Measurements from ENCODE around the gene CHRNB2.

The CHRNB2 gene

GRCh38 chr1:154615411-154615810 is 47.8 kb downstream of the CHRNB2 start:
- Histone ChIP-seq H3K4me1 (peaks cover 10% of the 10 kb centered on the region), H3K36me3 (replicated peaks) (no peaks in the 10 kb centered on the region), H3K27me3 (ENCODE audit: low read depth) (no peaks in the 10 kb centered on the region), H3K4me3 (no peak overlapping the region), H3K9me3 (no peaks in the 10 kb centered on the region)
- in situ Hi-C loops (cut with MboI; ENCODE audit: low sequenced_read_pairs): no loop called here
- DNase-seq (ENCODE audit: low spot score in 2 of 2): no peak

DNA sequence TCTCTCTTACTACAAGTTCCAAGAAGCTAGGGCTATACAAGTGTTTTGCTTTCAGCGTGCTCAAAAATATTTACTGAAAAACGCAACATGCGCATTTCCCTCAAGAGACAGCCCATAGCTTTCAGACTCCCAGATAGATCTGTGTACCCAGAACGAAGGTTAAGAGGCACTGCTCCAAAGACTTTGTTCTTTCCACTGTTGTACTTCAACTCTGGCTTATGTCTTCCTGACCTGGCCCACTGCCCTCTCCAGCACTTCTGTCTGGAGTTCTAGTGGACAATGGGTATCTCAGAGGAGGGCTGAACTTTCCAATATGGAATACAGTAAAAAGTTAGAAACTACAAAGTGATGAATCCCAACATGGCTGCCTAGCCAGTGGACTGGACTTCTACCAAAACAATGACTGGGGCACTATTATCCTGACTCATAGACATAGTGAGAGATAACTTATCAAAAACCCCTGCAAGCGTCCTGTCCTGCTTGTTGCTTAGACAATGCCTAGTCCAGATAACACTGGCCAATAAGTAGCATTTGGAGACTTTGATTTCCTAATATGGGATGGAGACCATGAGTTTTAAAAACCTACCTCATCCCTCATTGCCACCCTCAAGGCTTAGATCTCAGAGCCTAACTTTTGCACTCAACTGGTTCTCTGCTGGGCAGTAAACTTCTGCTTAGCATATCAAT is 49.2 kb downstream of the CHRNB2 start:
- H3K27me3 ChIP-seq (ENCODE audit: low read depth): no peaks in the 10 kb centered on the region
- no peak for DNase-seq (ENCODE audit: low spot score in 2 of 2)
- H3K4me1 ChIP-seq: peaks cover 3% of the 10 kb centered on the region
- in situ Hi-C loops (cut with MboI; ENCODE audit: low sequenced_read_pairs): no loop called here
- no peaks in the 10 kb centered on the region for H3K9me3 ChIP-seq
- no peaks in the 10 kb centered on the region for H3K36me3 ChIP-seq (replicated peaks)
- H3K4me3 ChIP-seq: no peak overlapping the region

GRCh38 chr1:154619181-154619948 is 51.8 kb downstream of the CHRNB2 start:
- no peaks in the 10 kb centered on the region; the same call in 1 of the 2 replicates for H3K4me1 ChIP-seq
- H3K9me3 ChIP-seq: no peaks in the 10 kb centered on the region
- no peak overlapping the region for H3K4me3 ChIP-seq
- no peaks in the 10 kb centered on the region for H3K36me3 ChIP-seq (replicated peaks)
- DNase-seq (ENCODE audit: low spot score in 2 of 2): no peak
- in situ Hi-C loops (cut with MboI; ENCODE audit: low sequenced_read_pairs): no loop called here
- H3K27me3 ChIP-seq (ENCODE audit: low read depth): no peaks in the 10 kb centered on the region

DNA sequence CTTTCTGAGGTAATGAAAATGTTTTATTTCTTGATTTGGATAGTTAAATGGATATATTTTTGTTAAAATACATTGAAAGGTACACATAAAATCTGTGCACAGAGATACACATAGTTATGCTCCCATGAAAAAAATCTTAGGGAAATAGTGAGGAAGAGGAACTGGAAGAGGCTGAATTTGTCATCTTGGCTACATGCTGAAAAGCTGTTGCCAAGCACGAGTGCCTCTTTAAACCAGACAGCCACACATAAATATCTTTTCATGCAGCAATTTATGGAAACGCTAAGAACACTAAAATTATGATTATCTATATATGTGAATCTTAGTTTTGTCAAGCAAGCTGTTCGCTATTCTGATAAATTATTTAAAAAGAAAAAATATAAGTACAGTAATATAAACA is 53.2 kb downstream of the CHRNB2 start:
- Histone ChIP-seq H3K4me1 (no peaks in the 10 kb centered on the region; the same call in 1 of the 2 replicates), H3K9me3 (no peaks in the 10 kb centered on the region), H3K4me3 (no peak overlapping the region), H3K36me3 (replicated peaks) (no peaks in the 10 kb centered on the region), H3K27me3 (ENCODE audit: low read depth) (no peaks in the 10 kb centered on the region)
- in situ Hi-C loops (cut with MboI; ENCODE audit: low sequenced_read_pairs): no loop called here
- no peak for DNase-seq (ENCODE audit: low spot score in 2 of 2)

DNA sequence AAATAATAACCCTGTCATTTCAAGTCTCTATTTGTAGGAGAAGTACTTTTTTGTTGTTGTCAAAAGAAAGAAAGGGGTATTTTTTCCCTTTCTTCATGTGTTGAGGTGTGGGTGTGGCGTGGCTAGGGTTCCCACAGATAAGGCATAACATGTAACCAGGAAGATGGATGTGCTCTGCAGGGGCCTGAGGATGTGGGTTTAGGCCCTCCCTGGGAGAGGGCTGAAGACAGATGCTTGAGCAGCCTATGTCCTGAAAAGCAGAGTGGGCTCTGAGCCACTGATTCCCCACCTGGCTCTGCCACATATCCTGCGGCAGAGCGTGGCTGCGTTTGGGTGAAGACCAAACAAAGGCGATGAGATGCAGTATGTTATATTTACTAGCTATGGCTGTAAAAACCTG is 54.3 kb downstream of the CHRNB2 start:
- peaks cover 5% of the 10 kb centered on the region for H3K4me1 ChIP-seq
- no peaks in the 10 kb centered on the region for H3K36me3 ChIP-seq (replicated peaks)
- H3K9me3 ChIP-seq: no peaks in the 10 kb centered on the region
- in situ Hi-C loops (cut with MboI; ENCODE audit: low sequenced_read_pairs): no loop called here
- DNase-seq (ENCODE audit: low spot score in 2 of 2): no peak
- H3K27me3 ChIP-seq (ENCODE audit: low read depth): no peaks in the 10 kb centered on the region
- no peak overlapping the region for H3K4me3 ChIP-seq

- Histone ChIP-seq H3K36me3 (replicated peaks) (0 out of 2 replicates have a peak, but pooled peaks cover 3% of the 10 kb centered on the region), H3K9me3 (no peaks in the 10 kb centered on the region), H3K27me3 (ENCODE audit: low read depth) (no peaks in the 10 kb centered on the region), H3K4me3 (no peak overlapping the region), H3K4me1 (peaks cover 5% of the 10 kb centered on the region)
- in situ Hi-C loops (cut with MboI; ENCODE audit: low sequenced_read_pairs): no loop called here
- no peak for DNase-seq (ENCODE audit: low spot score in 2 of 2)
Observed at GRCh38 chr1:154622503-154623039, 55.0 kb downstream of the CHRNB2 start.

GRCh38 chr1:154623358-154623757 is 55.8 kb downstream of the CHRNB2 start:
- Histone ChIP-seq H3K27me3 (ENCODE audit: low read depth) (no peaks in the 10 kb centered on the region), H3K9me3 (no peaks in the 10 kb centered on the region), H3K36me3 (replicated peaks) (0 out of 2 replicates have a peak, but pooled peaks cover 3% of the 10 kb centered on the region), H3K4me1 (peaks cover 5% of the 10 kb centered on the region), H3K4me3 (no peak overlapping the region)
- in situ Hi-C loops (cut with MboI; ENCODE audit: low sequenced_read_pairs): no loop called here
- DNase-seq (ENCODE audit: low spot score in 2 of 2): no peak

DNA sequence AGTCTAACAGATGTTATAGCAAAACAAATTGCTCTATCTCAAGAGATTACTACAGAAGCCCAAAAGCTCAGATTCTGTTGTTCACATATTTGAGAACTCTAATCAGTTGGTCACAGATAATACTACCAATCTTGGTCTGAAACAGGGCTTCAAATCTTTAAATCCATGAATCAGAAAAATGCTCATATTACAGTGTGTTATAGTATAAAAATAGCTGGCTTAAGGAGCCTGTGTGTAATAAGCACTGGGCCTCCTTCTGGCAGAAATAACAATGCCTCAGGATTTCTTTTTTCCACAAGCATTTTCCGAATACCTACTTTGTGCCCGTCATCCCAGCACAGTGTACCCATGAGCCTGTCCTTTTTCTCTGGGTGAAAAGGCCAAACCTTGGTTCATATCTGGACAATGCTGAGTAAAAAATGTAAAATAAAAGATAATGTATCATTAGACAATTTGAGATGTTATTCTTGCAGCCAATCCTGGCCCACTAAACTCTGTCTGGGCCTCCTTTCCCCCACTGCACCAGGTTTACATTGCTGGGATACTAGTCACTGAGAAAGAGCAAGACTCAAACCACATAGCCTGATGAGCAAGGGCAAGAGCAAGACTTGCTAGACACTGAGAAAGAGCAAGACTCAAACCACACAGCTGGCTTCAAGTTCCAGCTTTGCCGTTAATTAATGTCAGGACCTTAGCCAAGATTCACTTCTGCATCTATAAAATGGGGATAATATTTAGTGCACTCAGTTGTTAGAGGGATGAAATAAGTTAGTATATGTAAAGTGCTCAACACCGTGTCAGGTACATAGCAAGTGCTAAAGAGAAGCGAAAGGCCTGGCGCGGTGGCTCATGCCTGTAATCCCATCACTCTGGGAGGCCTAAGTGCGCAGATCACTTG is 57.4 kb downstream of the CHRNB2 start:
- Histone ChIP-seq H3K36me3 (replicated peaks) (0 out of 2 replicates have a peak, but pooled peaks cover 3% of the 10 kb centered on the region), H3K9me3 (peaks cover 2% of the 10 kb centered on the region; the same call in 1 of the 2 replicates), H3K27me3 (ENCODE audit: low read depth) (no peaks in the 10 kb centered on the region), H3K4me3 (no peak overlapping the region), H3K4me1 (peaks cover 5% of the 10 kb centered on the region)
- no peak for DNase-seq (ENCODE audit: low spot score in 2 of 2)
- in situ Hi-C loops (cut with MboI; ENCODE audit: low sequenced_read_pairs): no loop called here

GRCh38 chr1:154626456-154627256 is 59.1 kb downstream of the CHRNB2 start:
- DNase-seq (ENCODE audit: low spot score in 2 of 2): peak in 1 of 2 experiments; percentile 20
- peaks cover 2% of the 10 kb centered on the region; the same call in 1 of the 2 replicates for H3K9me3 ChIP-seq
- H3K27me3 ChIP-seq (ENCODE audit: low read depth): no peaks in the 10 kb centered on the region
- in situ Hi-C loops (cut with MboI; ENCODE audit: low sequenced_read_pairs): no loop called here
- peaks cover 5% of the 10 kb centered on the region for H3K4me1 ChIP-seq
- peak overlapping the region; percentile 93 for H3K4me3 ChIP-seq
- 0 out of 2 replicates have a peak, but pooled peaks cover 3% of the 10 kb centered on the region for H3K36me3 ChIP-seq (replicated peaks)

GRCh38 chr1:154627257-154628120 is 59.9 kb downstream of the CHRNB2 start:
- Histone ChIP-seq H3K27me3 (ENCODE audit: low read depth) (no peaks in the 10 kb centered on the region), H3K36me3 (replicated peaks) (0 out of 2 replicates have a peak, but pooled peaks cover 3% of the 10 kb centered on the region), H3K4me3 (peak overlapping the region; percentile 93), H3K9me3 (peaks cover 2% of the 10 kb centered on the region; the same call in 1 of the 2 replicates), H3K4me1 (peaks cover 5% of the 10 kb centered on the region)
- in situ Hi-C loops (cut with MboI; ENCODE audit: low sequenced_read_pairs): no loop called here
- peak; percentile 81 to 93 for DNase-seq (ENCODE audit: low spot score in 2 of 2)

GRCh38 chr1:154628121-154628405 is 60.5 kb downstream of the CHRNB2 start:
- Histone ChIP-seq H3K36me3 (replicated peaks) (0 out of 2 replicates have a peak, but pooled peaks cover 3% of the 10 kb centered on the region), H3K4me1 (peaks cover 5% of the 10 kb centered on the region), H3K4me3 (peak overlapping the region; percentile 93), H3K27me3 (ENCODE audit: low read depth) (no peaks in the 10 kb centered on the region), H3K9me3 (peaks cover 2% of the 10 kb centered on the region; the same call in 1 of the 2 replicates)
- no peak for DNase-seq (ENCODE audit: low spot score in 2 of 2)
- in situ Hi-C loops (cut with MboI; ENCODE audit: low sequenced_read_pairs): no loop called here

- no peak overlapping the region for H3K4me3 ChIP-seq
- DNase-seq (ENCODE audit: low spot score in 2 of 2): no peak
- no peaks in the 10 kb centered on the region for H3K27me3 ChIP-seq (ENCODE audit: low read depth)
- in situ Hi-C loops (cut with MboI; ENCODE audit: low sequenced_read_pairs): no loop called here
- peaks cover 5% of the 10 kb centered on the region for H3K4me1 ChIP-seq
- 0 out of 2 replicates have a peak, but pooled peaks cover 3% of the 10 kb centered on the region for H3K36me3 ChIP-seq (replicated peaks)
- H3K9me3 ChIP-seq: peaks cover 2% of the 10 kb centered on the region; the same call in 1 of the 2 replicates
Observed at GRCh38 chr1:154629061-154629674, 61.6 kb downstream of the CHRNB2 start.

All from HAP-1 (cell line).